HEK293T (cell line): ENCODE measurements around the gene GET3.

Experiments used
- BHLHE40 ChIP-seq: fragments of 450-650 bp; IDR thresholded peaks from 2 replicates; pipeline ENCODE4 v1.6.1; 2016; ENCODE audit warnings: mild to moderate bottlenecking, moderate library complexity, borderline replicate concordance
- FOXA1 ChIP-seq: fragments of 450-650 bp; IDR thresholded peaks from 2 replicates; pipeline ENCODE4 v1.6.1; 2016; ENCODE audit warnings: mild to moderate bottlenecking
- FOXK2 ChIP-seq: fragments of 450-650 bp; IDR thresholded peaks from 2 replicates; pipeline ENCODE4 v1.6.1; 2016; ENCODE audit warnings: mild to moderate bottlenecking
- HDGF ChIP-seq: fragments of 450-650 bp; IDR thresholded peaks from 2 replicates; pipeline ENCODE4 v1.6.1; 2017; ENCODE audit warnings: antibody characterized with exemption, borderline replicate concordance
- NFRKB ChIP-seq: fragments of 450-650 bp; IDR thresholded peaks from 2 replicates; pipeline ENCODE4 v1.6.1; 2016; ENCODE audit warnings: mild to moderate bottlenecking, moderate library complexity
- SP1 ChIP-seq: fragments of 450-650 bp; IDR thresholded peaks from 2 replicates; pipeline ENCODE4 v1.6.1; 2017
- ZNF384 ChIP-seq: fragments of 450-650 bp; IDR thresholded peaks from 2 replicates; pipeline ENCODE4 v1.6.1; 2016

GRCh38 chr19:12794196-12794941, 57.1 kb downstream of the GET3 start:
- TF ChIP-seq ZNF384 (no peak), BHLHE40 (no peak), FOXA1 (no peak), FOXK2 (no peak), HDGF (no peak), SP1 (no peak), NFRKB (no peak)
